Prostate gland (tissue), 2 donors: ENCODE data around the gene MSX1. TPM values are rescaled to one million over a fixed set of nuclear protein-coding genes. Genes with fewer than 3 reads are reported as not detected.

Experiments
- DNase-seq: peaks from one replicate; pipeline ENCODE4 v3.0.0-alpha.2; 2019; ENCODE audit warnings: low spot score
- H3K27ac ChIP-seq, 2 donors: fragments of 200-600 bp; sonication (generic); 2 replicates each; pipeline ENCODE4 v1.5.1; 2017 to 2019
- H3K27me3 ChIP-seq: fragments of 200-600 bp; sonication (generic); replicated peaks from 2 replicates; pipeline ENCODE4 v1.5.1; 2019; ENCODE audit not compliant: insufficient read depth
- H3K36me3 ChIP-seq, 2 donors: fragments of 200-600 bp; sonication (generic); 1 replicate in 1 of 2; 2 replicates in 1 of 2; pipeline versions ENCODE4 v1.5.1 to v1.8.1; 2017 to 2019
- H3K4me1 ChIP-seq: fragments of 200-600 bp; sonication (generic); replicated peaks from 2 replicates; pipeline ENCODE4 v1.5.1; 2019
- H3K4me3 ChIP-seq, 2 donors: fragments of 200-600 bp; sonication (generic); 2 replicates each; pipeline ENCODE4 v1.5.1; 2017 to 2019
- H3K9me3 ChIP-seq: fragments of 200-600 bp; sonication (generic); 2 replicates; pipeline ENCODE4 v1.5.1; 2017
- POLR2A ChIP-seq: fragments of 450-650 bp; IDR thresholded peaks from one replicate; pipeline ENCODE4 v1.6.1; 2016; ENCODE audit warnings: antibody characterized with exemption, mild to moderate bottlenecking
- POLR2AphosphoS5 ChIP-seq: sonication (generic); formaldehyde crosslinking; IDR thresholded peaks from one replicate; pipeline ENCODE4 v1.6.1; 2017; ENCODE audit warnings: antibody characterized with exemption
- WGBS: methylation state at CpG from one replicate; pipeline ENCODE4 v1.1.5; 2018; 5-methylcytosine and 5-hydroxymethylcytosine counted together
- intact Hi-C: fragments of 100-400 bp; cut with DNase I; formaldehyde crosslinking; loops from one replicate; pipeline ENCODE4 v1.14.2; 2022
- total RNA-seq, 2 donors: library from RNA; depleted of rRNA; stranded (reverse); fragments of >200 nt; gene quantifications; one replicate each; pipeline ENCODE4 v1.1.0, GENCODE V29; 2016
- TF ChIP-seq, protein P1 (sequence below), 4 experiments: fragments of 200-600 bp in 2 of 4; fragments of 450-650 bp in 2 of 4; sonication (generic) in 2 of 4; IDR thresholded peaks; 1 replicate in 3 of 4; 2 replicates in 1 of 4; pipeline ENCODE4 v1.5.1; 2016 to 2019; ENCODE audit warnings: antibody characterized with exemption in 4 of 4, mild to moderate bottlenecking in 2 of 4, moderate library complexity in 2 of 4

The MSX1 gene
- total RNA-seq, 2 donors from 2014 or later: 2.2 to 4.2 TPM

DNA sequence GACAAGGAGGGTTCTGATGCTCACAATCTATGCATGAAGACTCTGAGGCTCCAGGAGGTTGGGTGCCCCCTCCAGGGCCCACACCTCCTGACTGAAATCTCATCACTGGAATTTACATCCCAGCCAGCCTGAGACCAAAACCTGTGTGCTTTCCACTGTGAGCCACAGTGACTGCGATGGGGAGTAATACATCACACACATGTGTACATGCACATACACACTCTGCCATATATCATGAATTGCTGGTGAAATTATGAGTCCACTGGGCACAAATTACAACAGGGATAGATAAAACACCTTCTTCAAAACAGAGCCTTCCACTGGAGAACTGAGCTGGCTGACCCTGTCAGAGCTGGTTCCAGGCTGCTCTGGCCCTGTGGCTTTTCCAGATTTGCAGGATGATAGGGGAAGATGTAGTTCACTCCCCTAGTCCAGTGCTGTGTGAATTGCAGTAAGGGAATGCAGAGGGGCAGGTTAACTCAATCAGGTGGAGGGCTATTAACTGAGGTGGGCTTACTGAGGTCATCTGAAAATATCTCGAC lies 35.8 kb upstream of the MSX1 start:
- no peaks in the 10 kb centered on the region for H3K9me3 ChIP-seq
- no peaks in the 10 kb centered on the region for H3K4me1 ChIP-seq
- TF ChIP-seq POLR2AphosphoS5 (no peak), POLR2A (no peak)
- TF ChIP-seq, protein P1, sequence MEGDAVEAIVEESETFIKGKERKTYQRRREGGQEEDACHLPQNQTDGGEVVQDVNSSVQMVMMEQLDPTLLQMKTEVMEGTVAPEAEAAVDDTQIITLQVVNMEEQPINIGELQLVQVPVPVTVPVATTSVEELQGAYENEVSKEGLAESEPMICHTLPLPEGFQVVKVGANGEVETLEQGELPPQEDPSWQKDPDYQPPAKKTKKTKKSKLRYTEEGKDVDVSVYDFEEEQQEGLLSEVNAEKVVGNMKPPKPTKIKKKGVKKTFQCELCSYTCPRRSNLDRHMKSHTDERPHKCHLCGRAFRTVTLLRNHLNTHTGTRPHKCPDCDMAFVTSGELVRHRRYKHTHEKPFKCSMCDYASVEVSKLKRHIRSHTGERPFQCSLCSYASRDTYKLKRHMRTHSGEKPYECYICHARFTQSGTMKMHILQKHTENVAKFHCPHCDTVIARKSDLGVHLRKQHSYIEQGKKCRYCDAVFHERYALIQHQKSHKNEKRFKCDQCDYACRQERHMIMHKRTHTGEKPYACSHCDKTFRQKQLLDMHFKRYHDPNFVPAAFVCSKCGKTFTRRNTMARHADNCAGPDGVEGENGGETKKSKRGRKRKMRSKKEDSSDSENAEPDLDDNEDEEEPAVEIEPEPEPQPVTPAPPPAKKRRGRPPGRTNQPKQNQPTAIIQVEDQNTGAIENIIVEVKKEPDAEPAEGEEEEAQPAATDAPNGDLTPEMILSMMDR (IDR thresholded peaks at IDR 0.05): no peak
- 87% methylated on average over 2 of the region's 2 CpGs for WGBS
- no peak for DNase-seq
- no peaks in the 10 kb centered on the region for H3K36me3 ChIP-seq
- intact Hi-C loops: no loop called here
- H3K4me3 ChIP-seq: no peak overlapping the region
- no peaks in the 10 kb centered on the region for H3K27me3 ChIP-seq
- H3K27ac ChIP-seq: no peak overlapping the region

DNA sequence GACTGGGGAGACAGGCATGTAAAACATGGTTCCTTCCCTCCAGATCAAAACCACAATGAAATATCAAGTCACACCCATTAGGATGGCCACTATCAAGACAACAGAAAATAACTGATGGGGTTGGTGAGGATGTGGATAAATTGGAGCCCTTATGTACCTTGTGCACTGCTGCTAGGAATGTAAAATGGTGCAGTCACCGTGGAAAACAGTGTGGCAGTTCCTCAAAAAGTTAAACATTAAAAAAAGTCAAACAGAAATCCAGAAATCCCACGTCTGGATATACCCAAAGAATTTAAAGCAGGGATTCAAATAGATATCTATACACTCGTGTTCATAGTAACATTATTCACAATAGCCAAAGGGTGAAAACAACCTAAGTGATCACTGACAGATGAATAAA lies 35.2 kb upstream of the MSX1 start:
- H3K4me3 ChIP-seq: no peak overlapping the region
- no peaks in the 10 kb centered on the region for H3K27me3 ChIP-seq
- no peaks in the 10 kb centered on the region for H3K36me3 ChIP-seq
- H3K9me3 ChIP-seq: no peaks in the 10 kb centered on the region
- 57% methylated on average over 3 of the region's 3 CpGs for WGBS
- H3K4me1 ChIP-seq: no peaks in the 10 kb centered on the region
- H3K27ac ChIP-seq: no peak overlapping the region
- intact Hi-C loops: no loop called here
- no peak for DNase-seq
- TF ChIP-seq POLR2A (no peak), POLR2AphosphoS5 (no peak)
- TF ChIP-seq, protein P1 (IDR thresholded peaks at IDR 0.05): no peak

DNA sequence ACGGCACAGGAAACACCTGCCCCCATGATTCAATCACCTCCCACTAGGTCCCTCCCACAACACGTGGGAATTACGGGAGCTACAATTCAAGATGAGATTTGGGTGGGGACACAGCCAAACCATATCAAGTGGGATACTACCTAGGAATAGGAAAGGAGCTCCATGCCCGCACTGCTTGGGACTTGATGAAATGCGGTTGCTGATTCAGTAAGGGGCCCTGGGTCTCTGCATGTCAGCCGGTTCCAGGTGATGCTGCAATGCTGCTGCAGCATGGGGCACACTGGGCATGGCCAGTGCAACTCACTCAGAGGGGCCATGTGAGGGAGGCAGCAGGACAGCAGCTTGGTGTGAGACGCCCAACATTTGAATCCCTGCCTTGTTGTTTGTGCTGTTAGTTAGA lies 34.0 kb upstream of the MSX1 start:
- Histone ChIP-seq H3K36me3 (no peaks in the 10 kb centered on the region), H3K9me3 (no peaks in the 10 kb centered on the region), H3K4me1 (no peaks in the 10 kb centered on the region), H3K27ac (no peak overlapping the region), H3K4me3 (no peak overlapping the region), H3K27me3 (no peaks in the 10 kb centered on the region)
- intact Hi-C loops: no loop called here
- no peak for DNase-seq
- TF ChIP-seq POLR2AphosphoS5 (no peak), POLR2A (no peak)
- TF ChIP-seq, protein P1 (IDR thresholded peaks at IDR 0.05): no peak
- WGBS: 85% methylated on average over 7 of the region's 7 CpGs

DNA sequence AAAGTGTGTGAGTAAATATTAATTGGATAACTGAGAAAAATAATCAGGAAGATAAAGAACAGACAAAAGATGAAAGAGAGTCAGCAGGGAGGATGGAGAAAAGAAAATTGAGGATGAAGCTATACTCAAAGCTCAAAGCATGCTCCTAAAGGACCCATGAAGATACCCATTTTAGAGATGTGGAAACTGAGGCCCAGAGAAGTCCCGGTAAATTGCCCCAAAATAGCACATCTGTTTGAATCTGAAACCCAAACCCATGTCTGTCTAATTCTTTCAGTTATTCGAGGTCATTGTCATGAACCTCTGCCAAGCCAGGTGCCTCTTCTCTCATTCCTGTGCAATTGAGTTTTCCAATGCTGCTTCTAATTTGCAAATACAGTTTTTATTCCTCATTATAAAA lies 29.6 kb upstream of the MSX1 start:
- no peak overlapping the region for H3K27ac ChIP-seq
- 82% methylated on average over 2 of the region's 2 CpGs for WGBS
- DNase-seq: no peak
- no peak for TF ChIP-seq POLR2AphosphoS5
- TF ChIP-seq, protein P1 (IDR thresholded peaks at IDR 0.05): no peak
- no peak for TF ChIP-seq POLR2A
- H3K27me3 ChIP-seq: no peaks in the 10 kb centered on the region
- no peaks in the 10 kb centered on the region for H3K36me3 ChIP-seq
- no peaks in the 10 kb centered on the region for H3K4me1 ChIP-seq
- H3K4me3 ChIP-seq: no peak overlapping the region
- intact Hi-C loops: no loop called here
- no peaks in the 10 kb centered on the region for H3K9me3 ChIP-seq

DNA sequence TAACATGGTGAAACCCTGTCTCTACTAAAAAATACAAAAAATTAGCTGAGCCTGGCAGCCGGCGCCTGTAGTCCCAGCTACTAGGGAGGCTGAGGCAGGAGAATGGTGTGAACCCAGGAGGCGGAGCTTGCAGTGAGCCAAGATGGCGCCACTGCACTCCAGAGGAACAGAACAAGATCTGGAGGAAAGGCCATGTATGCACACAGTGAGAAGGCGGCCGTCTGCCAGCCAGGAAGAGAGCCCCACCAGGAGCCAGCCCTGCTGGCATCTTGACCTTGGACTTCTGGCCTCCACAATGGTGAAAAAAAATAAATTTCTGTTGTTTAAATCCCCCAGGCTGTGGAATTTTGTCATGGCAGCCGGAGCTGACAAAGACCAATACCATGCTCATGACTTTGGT lies 28.2 kb upstream of the MSX1 start:
- Histone ChIP-seq H3K27ac (no peak overlapping the region), H3K9me3 (no peaks in the 10 kb centered on the region), H3K4me3 (no peak overlapping the region), H3K27me3 (no peaks in the 10 kb centered on the region), H3K4me1 (no peaks in the 10 kb centered on the region), H3K36me3 (no peaks in the 10 kb centered on the region)
- DNase-seq: no peak
- 91% methylated on average over 7 of the region's 7 CpGs for WGBS
- intact Hi-C loops: no loop called here
- TF ChIP-seq POLR2A: no peak
- no peak for TF ChIP-seq POLR2AphosphoS5
- TF ChIP-seq, protein P1 (IDR thresholded peaks at IDR 0.05): no peak
